Suprapubic skin (tissue), 3 donors: ENCODE measurements around the gene SCARB1.

Experiments used
- EP300 ChIP-seq: sonication (generic); formaldehyde crosslinking; IDR thresholded peaks from one replicate; pipeline ENCODE4 v1.6.1; 2017; ENCODE audit warnings: antibody characterized with exemption
- TF ChIP-seq, protein P1 (sequence below), 2 donors: fragments of 200-600 bp in 1 of 2; fragments of 450-650 bp in 1 of 2; sonication (generic) in 1 of 2; IDR thresholded peaks; one replicate each; pipeline ENCODE4 v1.5.1; 2016 to 2019; ENCODE audit warnings: antibody characterized with exemption in 2 of 2, mild to moderate bottlenecking in 1 of 2, moderate library complexity in 1 of 2

DNA sequence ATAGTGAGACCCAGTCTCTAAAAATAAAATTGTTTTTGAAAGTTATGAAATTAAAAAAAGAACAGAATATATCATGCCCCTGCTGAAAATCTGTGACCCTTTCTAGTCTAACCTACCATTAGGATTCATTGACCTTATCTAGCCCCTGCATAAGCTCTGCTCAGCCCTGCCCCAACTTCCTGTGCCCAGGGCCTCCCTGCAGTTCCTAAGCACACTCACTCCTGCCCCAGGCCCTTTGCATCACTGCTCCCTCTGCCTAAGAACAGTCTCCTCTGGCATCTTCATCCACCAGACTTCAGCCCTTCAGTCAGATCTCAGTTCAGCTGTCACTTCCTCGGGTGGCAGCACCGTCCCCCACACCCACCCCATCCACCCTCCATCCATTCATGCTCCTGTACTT is 55.4 kb downstream of the SCARB1 start:
- TF ChIP-seq, protein P1, sequence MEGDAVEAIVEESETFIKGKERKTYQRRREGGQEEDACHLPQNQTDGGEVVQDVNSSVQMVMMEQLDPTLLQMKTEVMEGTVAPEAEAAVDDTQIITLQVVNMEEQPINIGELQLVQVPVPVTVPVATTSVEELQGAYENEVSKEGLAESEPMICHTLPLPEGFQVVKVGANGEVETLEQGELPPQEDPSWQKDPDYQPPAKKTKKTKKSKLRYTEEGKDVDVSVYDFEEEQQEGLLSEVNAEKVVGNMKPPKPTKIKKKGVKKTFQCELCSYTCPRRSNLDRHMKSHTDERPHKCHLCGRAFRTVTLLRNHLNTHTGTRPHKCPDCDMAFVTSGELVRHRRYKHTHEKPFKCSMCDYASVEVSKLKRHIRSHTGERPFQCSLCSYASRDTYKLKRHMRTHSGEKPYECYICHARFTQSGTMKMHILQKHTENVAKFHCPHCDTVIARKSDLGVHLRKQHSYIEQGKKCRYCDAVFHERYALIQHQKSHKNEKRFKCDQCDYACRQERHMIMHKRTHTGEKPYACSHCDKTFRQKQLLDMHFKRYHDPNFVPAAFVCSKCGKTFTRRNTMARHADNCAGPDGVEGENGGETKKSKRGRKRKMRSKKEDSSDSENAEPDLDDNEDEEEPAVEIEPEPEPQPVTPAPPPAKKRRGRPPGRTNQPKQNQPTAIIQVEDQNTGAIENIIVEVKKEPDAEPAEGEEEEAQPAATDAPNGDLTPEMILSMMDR (IDR thresholded peaks at IDR 0.05), result no peak
- TF ChIP-seq EP300, result no peak
